ENCODE data around the gene POMT2.
A peak's percentile ranks its signal among the peaks of the same experiment; 100 is the strongest.
"Not testable (repeated sequence)": the region's sequence is repeated elsewhere in the genome, so short reads cannot be mapped to it uniquely, and the experiment has no call there.

Gene POMT2, protein sequence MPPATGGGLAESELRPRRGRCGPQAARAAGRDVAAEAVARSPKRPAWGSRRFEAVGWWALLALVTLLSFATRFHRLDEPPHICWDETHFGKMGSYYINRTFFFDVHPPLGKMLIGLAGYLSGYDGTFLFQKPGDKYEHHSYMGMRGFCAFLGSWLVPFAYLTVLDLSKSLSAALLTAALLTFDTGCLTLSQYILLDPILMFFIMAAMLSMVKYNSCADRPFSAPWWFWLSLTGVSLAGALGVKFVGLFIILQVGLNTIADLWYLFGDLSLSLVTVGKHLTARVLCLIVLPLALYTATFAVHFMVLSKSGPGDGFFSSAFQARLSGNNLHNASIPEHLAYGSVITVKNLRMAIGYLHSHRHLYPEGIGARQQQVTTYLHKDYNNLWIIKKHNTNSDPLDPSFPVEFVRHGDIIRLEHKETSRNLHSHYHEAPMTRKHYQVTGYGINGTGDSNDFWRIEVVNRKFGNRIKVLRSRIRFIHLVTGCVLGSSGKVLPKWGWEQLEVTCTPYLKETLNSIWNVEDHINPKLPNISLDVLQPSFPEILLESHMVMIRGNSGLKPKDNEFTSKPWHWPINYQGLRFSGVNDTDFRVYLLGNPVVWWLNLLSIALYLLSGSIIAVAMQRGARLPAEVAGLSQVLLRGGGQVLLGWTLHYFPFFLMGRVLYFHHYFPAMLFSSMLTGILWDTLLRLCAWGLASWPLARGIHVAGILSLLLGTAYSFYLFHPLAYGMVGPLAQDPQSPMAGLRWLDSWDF

DNA sequence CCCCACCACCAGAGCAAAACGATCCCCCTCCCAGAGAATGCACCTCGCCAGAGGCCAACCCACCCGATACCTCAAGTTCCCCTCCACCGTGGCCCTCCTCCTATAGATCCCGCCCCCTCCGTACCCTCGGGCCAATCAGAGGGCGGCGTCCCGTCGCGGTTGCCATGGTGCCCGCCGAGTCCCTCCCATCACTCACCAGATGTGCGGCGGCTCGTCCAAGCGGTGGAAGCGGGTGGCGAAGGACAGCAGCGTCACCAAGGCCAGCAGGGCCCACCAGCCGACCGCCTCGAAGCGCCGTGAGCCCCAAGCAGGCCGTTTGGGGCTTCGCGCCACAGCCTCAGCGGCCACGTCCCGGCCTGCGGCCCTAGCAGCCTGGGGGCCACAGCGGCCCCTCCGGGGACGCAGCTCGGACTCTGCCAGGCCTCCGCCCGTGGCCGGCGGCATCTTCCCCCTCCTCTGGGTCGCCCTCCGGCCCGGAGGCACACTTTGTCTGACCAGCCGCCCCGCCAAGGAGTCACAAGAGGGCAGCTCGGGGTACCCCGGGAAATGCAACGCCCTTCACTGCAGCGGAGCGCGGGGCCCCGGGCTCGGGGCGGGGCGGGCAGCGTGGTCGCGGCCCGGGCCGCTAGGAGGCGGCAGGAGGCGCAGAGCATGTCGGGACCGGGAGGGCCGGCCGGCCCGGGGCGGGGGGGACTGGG, at the start of gene POMT2:
POMT2 (minus strand) TSS at position 646 of the 698 bp plus-strand sequence; CDS start at position 444, 202 bp downstream.
- DNase-seq (ENCODE audit: low spot score): peak; percentile 94

DNA sequence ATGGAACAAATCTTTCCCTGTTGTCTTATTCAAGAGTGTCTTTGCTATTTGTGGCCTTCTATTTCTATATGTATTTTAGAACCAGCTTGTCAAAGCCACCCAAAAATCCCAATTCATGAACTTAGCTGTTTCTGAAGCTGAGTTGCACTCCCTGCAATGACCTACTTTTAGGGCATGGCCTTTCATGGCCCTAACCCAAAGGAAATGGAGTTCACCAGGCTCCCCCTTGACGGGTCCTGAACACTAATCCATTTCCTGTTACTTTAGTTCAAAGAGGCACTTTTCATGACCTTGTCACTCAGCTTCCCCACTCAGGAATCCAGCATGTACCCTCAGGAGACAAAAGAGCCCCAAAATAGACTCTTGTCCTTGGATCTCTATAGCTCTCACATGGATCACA, 48.6 kb upstream of the POMT2 start:
- no peak for DNase-seq (ENCODE audit: low spot score)

DNA sequence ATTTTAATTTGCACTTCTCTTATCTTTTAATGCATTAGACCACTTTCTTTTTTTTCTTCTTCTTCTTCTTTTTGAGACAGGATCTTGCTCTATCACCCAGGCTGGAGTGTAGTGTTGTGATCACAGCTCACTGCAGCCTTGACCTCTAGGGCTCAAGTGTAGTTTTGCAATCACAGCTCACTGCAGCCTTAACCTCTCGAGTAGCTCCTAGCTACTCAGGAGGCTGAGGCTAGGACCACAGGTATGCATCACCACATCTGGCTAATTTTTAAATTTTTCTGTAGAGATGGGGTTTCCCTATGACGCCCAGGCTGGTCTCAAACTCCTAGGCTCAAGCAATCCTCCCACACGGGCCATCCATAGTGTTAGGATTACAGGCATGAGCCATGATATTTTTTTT, 43.5 kb upstream of the POMT2 start:
- DNase-seq (ENCODE audit: low spot score): no peak

DNA sequence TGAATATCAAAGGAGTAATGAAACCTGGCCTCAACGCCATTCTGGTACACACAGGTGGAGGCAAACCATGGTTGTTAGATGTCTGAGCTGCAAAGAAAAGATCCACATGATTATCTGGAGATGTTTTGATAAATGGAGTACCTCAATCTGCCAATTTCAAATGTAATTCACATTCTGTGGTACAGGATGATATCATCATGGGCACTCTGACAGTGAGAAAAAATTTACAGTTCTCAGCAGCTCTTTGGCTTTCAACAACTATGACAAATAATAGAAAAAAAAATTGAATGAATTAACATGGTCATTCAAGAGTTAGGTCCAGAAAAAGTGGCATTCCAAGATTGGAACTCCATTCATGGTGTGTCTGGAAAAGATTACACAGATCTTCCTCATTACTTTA, 38.9 kb upstream of the POMT2 start:
- no peak for DNase-seq (ENCODE audit: low spot score)

DNA sequence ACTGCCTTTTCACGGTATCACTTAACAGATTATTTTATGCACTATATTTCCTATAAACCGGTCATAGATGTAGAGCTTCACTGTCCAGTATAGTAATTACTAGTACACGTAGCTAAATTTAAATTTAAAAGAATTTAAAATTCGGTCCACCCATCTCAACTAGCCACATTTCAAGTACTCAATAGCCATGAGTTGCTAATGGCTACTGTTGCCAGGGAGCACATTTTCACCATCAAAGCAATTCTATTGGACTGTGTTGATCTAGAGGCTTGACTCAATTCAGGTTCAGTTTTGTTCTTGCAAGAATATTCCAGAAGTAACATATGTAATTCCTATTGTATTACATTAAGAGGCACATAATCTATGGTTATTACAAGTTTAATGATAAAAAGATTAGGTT, 36.2 kb upstream of the POMT2 start:
- no peak for DNase-seq (ENCODE audit: low spot score)

DNA sequence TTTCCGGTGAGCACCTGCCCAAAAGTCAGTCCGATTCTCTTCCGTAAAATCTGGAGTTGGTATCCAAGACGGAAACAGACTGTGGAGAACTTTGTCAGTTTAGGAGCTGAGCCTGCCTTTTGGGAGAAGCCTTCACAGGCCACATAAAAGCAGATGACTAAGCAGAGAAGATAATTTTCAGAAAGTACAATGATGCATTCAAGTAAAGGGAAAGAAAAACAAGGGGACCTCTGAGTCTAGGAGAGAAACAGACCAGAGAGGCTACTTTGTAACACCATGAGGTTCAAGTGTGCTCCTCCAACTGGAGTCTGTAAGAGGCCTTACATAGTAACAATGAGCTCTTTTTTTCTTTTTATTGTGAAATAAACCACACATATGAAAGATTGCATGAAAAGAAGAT, 35.1 kb upstream of the POMT2 start:
- no peak for DNase-seq (ENCODE audit: low spot score)

DNA sequence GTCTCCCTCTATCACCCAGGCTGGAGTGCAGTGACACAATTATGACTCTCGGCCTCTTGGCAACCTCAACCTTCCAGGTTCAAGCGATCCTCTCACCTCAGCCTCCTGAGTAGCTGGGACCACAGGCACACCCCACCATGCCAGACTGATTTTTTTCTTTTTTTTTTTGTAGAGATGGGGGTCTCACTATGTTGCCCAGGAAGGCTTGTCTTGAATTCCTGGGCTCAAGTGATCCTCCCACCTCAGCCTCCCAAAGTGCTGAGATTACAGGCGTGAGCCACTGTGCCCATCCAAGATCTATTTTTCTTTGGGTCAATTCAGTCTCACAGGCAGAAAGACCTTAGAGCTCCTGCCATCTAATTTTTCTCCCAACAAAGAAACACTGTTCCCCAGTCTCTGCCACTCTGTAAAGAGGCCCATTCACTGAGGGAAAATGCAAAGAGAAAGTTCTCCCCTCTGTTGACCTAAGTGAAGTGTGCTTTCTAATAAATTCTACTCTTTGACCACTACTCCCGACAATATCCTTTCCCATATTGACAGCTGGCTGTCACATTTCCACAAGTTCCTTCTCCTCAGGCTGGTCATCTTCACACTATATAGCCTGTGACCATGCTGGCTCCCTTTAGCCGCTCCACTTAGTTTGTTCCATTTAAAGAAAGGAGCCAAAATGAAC, 32.9 kb upstream of the POMT2 start:
- no peak for DNase-seq (ENCODE audit: low spot score)

DNA sequence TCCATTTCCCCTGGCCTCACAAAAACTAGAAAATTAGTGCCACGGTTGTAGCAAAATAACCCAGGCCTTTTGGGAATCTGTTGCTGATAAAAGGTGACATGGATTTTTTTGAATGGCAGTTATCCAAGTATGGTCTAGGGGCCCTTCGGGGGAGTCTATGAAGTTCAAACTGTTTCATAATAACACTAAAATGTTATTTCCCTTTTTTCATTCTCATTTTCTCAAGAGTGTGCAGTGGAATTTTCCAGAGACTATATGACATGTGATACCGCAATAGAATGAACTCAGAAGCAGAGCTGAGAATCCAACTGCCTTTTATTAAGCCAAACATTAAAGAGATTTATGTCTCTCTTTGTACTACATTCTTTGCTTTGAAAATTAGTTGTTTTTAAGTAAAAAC, 27.1 kb upstream of the POMT2 start:
- DNase-seq (ENCODE audit: low spot score): no peak

DNA sequence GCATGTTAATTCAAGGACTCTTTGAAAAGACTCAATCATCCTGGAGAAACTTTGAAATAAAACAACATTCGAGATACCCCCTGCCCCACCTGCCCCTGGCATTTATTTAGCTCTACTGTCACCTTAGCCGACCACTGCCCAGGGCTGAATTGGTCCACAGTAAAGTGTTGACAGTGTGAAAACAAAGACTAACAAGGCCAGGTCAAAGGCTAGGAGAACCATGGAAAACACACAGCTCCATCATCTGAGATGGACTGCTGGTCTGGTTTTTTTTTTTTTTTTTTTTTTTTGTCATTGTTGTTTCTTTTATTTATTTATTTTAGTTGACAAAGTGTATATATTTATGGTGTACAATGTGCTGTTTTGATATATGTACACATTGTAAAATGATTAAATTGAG, 25.8 kb upstream of the POMT2 start:
- DNase-seq (ENCODE audit: low spot score): no peak

DNA sequence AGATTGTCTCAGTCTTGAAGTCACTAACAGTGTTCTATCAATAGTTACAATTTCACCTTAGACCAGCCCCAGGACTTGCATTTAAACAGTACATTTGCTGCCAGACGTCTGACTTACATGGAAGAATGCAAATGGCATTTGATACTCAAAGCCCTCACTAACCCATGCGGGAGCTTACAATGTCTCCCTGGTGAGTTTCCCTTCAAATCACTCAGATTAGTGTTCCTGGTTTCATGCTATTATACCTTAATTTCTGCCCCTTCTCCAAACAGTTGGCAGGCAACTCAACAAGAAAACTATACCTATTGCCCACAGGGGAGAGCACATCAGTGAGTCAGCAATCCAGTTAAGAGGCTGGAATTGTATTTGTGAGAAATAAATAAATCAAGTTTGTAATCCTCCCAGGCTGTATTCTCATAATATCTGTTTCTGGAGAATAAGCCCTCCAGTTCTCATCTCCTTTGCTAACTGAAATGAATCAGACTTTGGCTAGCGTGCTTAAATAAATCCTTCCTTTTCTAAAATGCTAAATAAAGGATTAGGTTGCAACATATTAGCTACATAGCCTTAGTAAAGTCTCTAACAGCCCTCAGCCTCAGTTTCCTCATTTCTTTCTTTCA, 23.8 kb upstream of the POMT2 start:
- no peak for DNase-seq (ENCODE audit: low spot score)

DNA sequence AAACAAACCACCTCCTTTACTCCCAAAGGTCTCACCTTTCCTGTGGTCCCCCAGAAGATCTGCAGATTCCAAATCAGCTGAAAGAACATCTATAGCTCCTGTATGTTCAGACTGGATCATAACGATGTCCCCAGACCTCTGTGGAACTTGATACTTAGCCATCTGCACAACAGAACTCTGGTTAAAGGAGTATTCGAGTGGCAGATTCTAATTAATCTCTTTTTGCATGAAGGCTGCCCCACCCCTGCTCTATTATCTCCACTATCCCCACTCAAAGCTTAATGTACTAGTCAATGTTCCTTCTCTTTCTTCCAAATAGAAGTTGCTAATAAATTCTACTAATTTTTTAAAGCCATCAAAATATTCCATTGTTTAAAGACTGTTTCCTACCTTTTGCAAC, 23.0 kb upstream of the POMT2 start:
- DNase-seq (ENCODE audit: low spot score): no peak

DNA sequence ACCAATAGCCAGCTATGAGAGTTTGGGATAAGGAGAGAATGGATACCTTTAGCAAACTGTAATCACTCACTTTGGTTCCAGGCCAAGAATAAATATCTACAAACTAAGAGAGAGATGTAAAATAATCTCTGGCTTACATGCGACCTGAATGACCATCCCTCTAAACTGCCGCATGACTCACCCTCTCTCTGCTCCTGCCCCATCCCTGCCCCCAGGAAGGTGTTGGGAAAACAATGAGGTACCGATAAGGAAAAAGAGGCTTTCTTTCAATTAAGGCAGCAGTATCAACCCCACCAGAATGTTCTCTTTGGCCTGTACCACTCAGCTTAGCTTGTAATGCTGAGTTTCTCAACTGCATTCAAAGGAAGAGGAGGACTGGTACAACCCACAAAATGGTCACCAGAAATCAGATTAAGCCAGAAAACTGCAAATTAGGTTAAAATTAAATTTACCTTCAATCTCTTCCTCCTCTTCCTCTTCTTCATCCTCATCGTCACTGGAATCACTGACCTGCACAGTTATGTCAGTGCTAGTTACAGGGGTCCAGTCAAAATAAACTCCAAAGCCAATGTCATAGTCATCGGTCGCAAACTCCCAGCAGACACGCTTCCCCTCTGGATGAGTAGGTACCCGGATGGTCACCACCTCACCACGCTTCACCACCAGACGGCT, 22.2 kb upstream of the POMT2 start:
- no peak for DNase-seq (ENCODE audit: low spot score)

DNA sequence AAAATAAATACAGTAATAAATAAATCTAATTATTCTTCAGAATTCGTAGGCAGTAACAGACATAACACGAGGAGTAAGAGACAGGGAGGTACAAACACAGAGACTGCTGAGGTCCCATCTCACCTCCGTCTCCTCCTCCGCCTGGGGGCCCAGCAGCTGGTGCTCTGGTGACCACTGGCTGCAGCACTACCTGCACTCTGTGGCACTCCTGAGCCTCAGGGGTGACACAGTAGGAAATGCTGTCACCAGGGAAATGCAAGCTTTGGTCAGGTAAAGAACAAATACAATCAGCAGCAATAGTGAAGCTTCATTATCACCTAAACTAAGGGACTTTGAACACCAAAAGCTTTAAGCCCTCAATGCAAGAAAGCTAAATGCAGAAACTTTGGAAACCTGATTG, 19.7 kb upstream of the POMT2 start:
- no peak for DNase-seq (ENCODE audit: low spot score)

DNA sequence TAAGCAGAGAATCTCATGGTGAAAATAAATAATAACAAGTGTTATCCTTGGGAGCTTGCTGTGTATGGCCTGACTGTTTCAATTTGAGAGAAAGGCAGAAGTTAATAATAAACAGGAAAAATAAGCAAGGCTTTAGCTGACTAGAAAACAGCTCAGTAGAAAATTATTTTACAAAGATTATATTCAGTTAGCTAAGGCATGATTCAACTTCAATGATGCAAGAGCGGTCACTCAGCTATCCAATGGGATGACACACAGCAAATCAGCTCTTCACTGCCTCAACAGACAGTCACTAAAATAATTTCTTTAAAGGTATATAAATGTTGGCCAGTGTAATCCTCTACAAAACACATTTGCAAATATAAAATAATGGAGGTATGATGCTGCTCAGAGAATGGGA, 18.7 kb upstream of the POMT2 start:
- DNase-seq (ENCODE audit: low spot score): peak; percentile 46

DNA sequence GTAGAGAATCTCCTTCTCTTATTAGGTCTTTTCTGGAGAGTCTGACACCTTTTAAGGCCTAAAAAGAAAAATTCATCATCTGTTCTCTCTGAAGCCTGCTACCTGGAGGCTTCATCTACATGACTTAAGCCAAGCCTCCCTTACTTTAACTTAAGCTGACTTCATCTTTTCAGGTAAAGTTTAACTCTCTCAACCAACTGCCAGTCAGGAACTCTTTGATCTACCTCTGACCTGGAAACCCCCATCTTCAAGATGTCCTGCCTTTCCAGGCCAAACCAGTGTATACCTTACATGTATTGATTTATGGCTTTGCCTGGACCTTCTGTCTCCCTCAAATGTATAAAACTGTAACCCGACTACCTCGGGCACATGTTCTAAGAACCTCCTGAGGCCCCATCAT, 17.6 kb upstream of the POMT2 start:
- DNase-seq (ENCODE audit: low spot score): no peak

DNA sequence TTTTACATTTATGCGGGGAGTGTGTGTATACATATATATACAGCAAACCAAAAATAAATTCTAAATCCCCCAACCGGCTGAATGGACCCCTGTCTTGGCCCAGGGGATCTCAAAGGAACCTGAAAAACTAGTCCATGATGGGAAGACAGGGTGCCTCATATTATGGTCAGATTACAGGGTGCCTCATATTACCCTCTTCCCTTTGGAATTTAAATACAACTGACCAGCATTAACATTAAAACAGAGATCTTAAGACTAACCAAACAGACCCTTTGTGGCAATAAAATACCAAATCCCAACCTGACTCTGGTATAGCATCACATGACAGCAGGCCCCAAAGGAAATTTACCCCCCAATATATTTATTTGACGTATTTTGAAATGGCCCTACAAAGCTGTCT, 17.2 kb upstream of the POMT2 start:
- DNase-seq (ENCODE audit: low spot score): no peak

DNA sequence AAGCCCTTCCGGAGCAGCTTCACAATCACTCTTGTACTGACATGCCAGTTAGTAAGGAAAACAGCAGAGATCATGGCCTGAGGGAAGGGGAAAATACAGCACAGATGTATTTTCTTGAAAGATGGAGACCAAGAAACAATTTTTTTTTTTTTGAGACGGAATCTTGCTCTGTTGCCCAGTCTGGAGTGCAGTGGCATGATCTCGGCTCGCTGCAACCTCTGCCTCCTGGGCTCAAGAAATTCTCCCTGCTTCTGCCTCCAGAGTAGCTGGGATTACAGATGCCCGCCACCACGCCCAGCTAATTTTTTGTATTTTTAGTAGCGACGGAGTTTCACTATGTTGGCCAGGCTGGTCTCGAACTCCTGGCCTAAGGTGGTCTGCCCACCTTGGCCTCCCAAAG, 16.6 kb upstream of the POMT2 start:
- not testable (repeated sequence) for DNase-seq (ENCODE audit: low spot score)

DNA sequence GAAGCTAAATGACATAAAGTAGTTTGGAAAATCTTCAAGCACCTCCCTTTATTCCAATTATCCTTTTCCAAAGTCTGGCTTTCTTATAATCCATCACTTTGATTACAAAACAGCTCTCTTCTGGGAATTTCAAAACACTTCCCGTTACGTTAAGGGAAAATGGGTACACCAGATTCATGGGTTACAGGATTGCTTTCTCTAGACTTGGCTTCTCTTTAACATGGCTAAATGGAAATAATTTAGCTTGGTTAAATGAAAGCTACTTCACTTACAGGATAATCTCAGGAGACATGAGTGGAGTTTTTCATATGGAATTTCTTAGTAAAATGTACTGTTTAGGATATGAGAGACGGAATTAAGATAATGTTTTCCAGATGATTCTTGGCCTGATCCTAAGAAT, 14.9 kb upstream of the POMT2 start:
- no peak for DNase-seq (ENCODE audit: low spot score)

DNA sequence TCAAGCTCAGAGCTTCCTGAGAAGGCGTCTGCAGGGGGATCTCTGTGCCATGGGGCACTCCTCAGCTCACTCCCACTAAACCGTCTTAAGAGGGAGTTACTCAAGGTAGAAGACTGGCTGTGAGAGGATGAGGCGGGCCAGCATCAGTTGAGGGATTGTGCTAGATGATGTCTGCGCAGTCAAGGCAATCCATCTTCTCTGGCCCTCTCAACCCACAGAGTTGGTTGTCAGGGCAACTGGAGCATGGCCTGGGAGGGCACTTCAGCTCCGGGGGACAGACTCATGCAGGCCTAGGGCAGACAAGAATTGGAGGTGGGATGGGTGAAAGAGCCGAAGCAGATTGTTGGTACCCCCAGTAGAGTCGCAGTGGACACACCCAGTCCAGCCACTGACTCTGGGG, 9.2 kb upstream of the POMT2 start:
- no peak for DNase-seq (ENCODE audit: low spot score)

DNA sequence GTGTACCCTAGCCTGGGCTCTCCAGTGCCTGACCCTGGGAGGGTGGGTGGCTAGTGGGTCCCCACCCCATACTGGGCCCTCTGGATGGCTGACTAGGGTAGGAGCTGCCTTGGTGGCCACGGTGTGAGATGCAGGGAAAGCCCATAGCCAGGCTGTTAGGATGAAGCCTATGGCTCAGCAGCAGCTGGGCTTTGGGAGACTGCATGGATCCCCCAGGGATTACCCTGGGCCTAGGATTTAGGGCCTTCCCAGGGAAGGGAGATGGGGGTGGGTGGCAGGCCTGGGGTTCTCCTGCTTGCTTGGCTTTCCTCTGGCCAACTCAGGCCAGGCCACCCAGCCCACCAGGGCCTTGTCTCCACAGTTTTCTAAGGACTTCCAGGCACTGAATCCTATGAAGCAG, 6.4 kb upstream of the POMT2 start:
- no peak for DNase-seq (ENCODE audit: low spot score)

DNA sequence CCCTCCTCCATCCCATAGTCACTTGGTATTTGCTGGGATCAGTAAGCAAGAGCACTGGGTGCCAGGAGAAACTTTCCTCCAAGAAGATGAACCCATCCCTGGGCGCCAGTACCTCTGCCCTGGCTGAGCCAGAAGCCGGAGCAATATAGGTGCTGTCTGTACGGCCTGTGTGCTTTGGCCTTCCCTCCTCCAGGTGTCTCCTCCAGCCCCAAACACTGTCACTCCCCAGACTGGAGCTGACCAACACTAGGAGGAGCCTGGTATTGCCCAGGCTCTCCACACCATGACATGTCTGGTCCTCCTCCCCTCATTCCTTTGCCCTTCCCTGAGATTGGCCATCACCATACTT, 5.0 kb upstream of the POMT2 start:
- no peak for DNase-seq (ENCODE audit: low spot score)

Measured in hepatic stellate cell (primary cell).